Central memory CD8-positive, alpha-beta T cell (primary cell): ENCODE data around the gene ARHGEF40.

Experiments
- ATAC-seq: fragments of 150-1000 bp; cut with Tn5 transposase; replicated peaks from 2 replicates; pipeline ENCODE4 v1.10.0; 2022; ENCODE audit warnings: mild to moderate bottlenecking, moderate FRiP score, moderate number of reproducible peaks; ENCODE audit not compliant: poor library complexity, severe bottlenecking; ENCODE audit errors: extremely low read depth
- DNase-seq, 2 donors: peaks; one replicate each; pipeline ENCODE4 v3.0.0; 2021; ENCODE audit warnings: low spot score in 2 of 2
- H3K27ac Mint-ChIP-seq: one replicate; pipeline ENCODE4 v1.8.0; 2022; ENCODE audit warnings: low read depth, mild to moderate bottlenecking, moderate library complexity, mixed read lengths
- H3K27me3 Mint-ChIP-seq: one replicate; pipeline ENCODE4 v1.8.0; 2022; ENCODE audit warnings: mixed read lengths
- H3K36me3 Mint-ChIP-seq: one replicate; pipeline ENCODE4 v1.8.0; 2022; ENCODE audit warnings: mild to moderate bottlenecking, moderate library complexity, mixed read lengths; ENCODE audit not compliant: insufficient read depth
- H3K4me1 Mint-ChIP-seq: one replicate; pipeline ENCODE4 v1.8.0; 2022; ENCODE audit warnings: mixed read lengths
- H3K4me3 Mint-ChIP-seq: one replicate; pipeline ENCODE4 v1.8.0; 2022; ENCODE audit warnings: mild to moderate bottlenecking, moderate library complexity, mixed read lengths
- H3K9me3 Mint-ChIP-seq: one replicate; pipeline ENCODE4 v1.8.0; 2022; ENCODE audit warnings: mixed read lengths

The ARHGEF40 gene

GRCh38 chr14:21084396-21084795 is 14.3 kb downstream of the ARHGEF40 start:
- Mint-ChIP-seq H3K36me3 (peaks cover 5% of the 10 kb centered on the region), H3K4me1 (peaks cover 30% of the 10 kb centered on the region), H3K27ac (peak overlapping the region; percentile 93), H3K9me3 (no peaks in the 10 kb centered on the region), H3K4me3 (no peak overlapping the region), H3K27me3 (peaks cover 11% of the 10 kb centered on the region)
- no peak for ATAC-seq
- no peak for DNase-seq

GRCh38 chr14:21084998-21085853 is 15.1 kb downstream of the ARHGEF40 start:
- peaks cover 33% of the 10 kb centered on the region for H3K4me1 Mint-ChIP-seq
- no peak overlapping the region for H3K4me3 Mint-ChIP-seq
- H3K9me3 Mint-ChIP-seq: no peaks in the 10 kb centered on the region
- ATAC-seq: no peak
- peak overlapping the region; percentile 93 for H3K27ac Mint-ChIP-seq
- peaks cover 5% of the 10 kb centered on the region for H3K27me3 Mint-ChIP-seq
- DNase-seq: no peak
- H3K36me3 Mint-ChIP-seq: peaks cover 6% of the 10 kb centered on the region

- Mint-ChIP-seq H3K4me3 (no peak overlapping the region), H3K4me1 (peaks cover 33% of the 10 kb centered on the region), H3K36me3 (peaks cover 9% of the 10 kb centered on the region), H3K27me3 (no peaks in the 10 kb centered on the region), H3K9me3 (no peaks in the 10 kb centered on the region), H3K27ac (peak overlapping the region; percentile 93)
- DNase-seq (no peak), ATAC-seq (no peak)
Observed at GRCh38 chr14:21086908-21087293, 16.8 kb downstream of the ARHGEF40 start.

- Mint-ChIP-seq H3K36me3 (peaks cover 9% of the 10 kb centered on the region), H3K4me3 (no peak overlapping the region), H3K27me3 (no peaks in the 10 kb centered on the region), H3K9me3 (no peaks in the 10 kb centered on the region), H3K4me1 (peaks cover 34% of the 10 kb centered on the region), H3K27ac (peak overlapping the region; percentile 93)
- ATAC-seq: peak; percentile 94
- DNase-seq: peak; percentile 41 to 78
Observed at GRCh38 chr14:21087294-21088091, 17.4 kb downstream of the ARHGEF40 start.

- Mint-ChIP-seq H3K27ac (peak overlapping the region; percentile 93), H3K4me3 (no peak overlapping the region), H3K4me1 (peaks cover 42% of the 10 kb centered on the region), H3K9me3 (no peaks in the 10 kb centered on the region), H3K36me3 (peaks cover 9% of the 10 kb centered on the region), H3K27me3 (no peaks in the 10 kb centered on the region)
- ATAC-seq (no peak), DNase-seq (no peak)
Observed at GRCh38 chr14:21088687-21089086, 18.6 kb downstream of the ARHGEF40 start.

- Mint-ChIP-seq H3K4me3 (no peak overlapping the region), H3K4me1 (peaks cover 42% of the 10 kb centered on the region), H3K27me3 (no peaks in the 10 kb centered on the region), H3K36me3 (peaks cover 9% of the 10 kb centered on the region), H3K9me3 (no peaks in the 10 kb centered on the region), H3K27ac (peak overlapping the region; percentile 93)
- DNase-seq (no peak), ATAC-seq (no peak)
Observed at GRCh38 chr14:21089271-21089670, 19.2 kb downstream of the ARHGEF40 start.

GRCh38 chr14:21089877-21090193 is 19.7 kb downstream of the ARHGEF40 start:
- H3K27me3 Mint-ChIP-seq: no peaks in the 10 kb centered on the region
- peaks cover 9% of the 10 kb centered on the region for H3K36me3 Mint-ChIP-seq
- H3K4me3 Mint-ChIP-seq: no peak overlapping the region
- peaks cover 42% of the 10 kb centered on the region for H3K4me1 Mint-ChIP-seq
- DNase-seq: no peak
- ATAC-seq: no peak
- no peaks in the 10 kb centered on the region for H3K9me3 Mint-ChIP-seq
- H3K27ac Mint-ChIP-seq: peak overlapping the region; percentile 93

- Mint-ChIP-seq H3K27me3 (no peaks in the 10 kb centered on the region), H3K27ac (peak overlapping the region; percentile 93), H3K9me3 (no peaks in the 10 kb centered on the region), H3K4me1 (peaks cover 42% of the 10 kb centered on the region), H3K4me3 (no peak overlapping the region), H3K36me3 (peaks cover 9% of the 10 kb centered on the region)
- no peak for ATAC-seq
- DNase-seq: no peak
Observed at GRCh38 chr14:21090194-21090939, 20.3 kb downstream of the ARHGEF40 start.

GRCh38 chr14:21090940-21091663 is 21.0 kb downstream of the ARHGEF40 start:
- H3K9me3 Mint-ChIP-seq: no peaks in the 10 kb centered on the region
- H3K36me3 Mint-ChIP-seq: peaks cover 9% of the 10 kb centered on the region
- H3K27ac Mint-ChIP-seq: peak overlapping the region; percentile 19
- DNase-seq: no peak
- H3K4me1 Mint-ChIP-seq: peaks cover 37% of the 10 kb centered on the region
- no peak overlapping the region for H3K4me3 Mint-ChIP-seq
- no peak for ATAC-seq
- H3K27me3 Mint-ChIP-seq: no peaks in the 10 kb centered on the region

- no peaks in the 10 kb centered on the region for H3K27me3 Mint-ChIP-seq
- H3K4me1 Mint-ChIP-seq: peaks cover 31% of the 10 kb centered on the region
- DNase-seq: no peak
- H3K36me3 Mint-ChIP-seq: peaks cover 9% of the 10 kb centered on the region
- H3K4me3 Mint-ChIP-seq: no peak overlapping the region
- peak overlapping the region; percentile 19 for H3K27ac Mint-ChIP-seq
- no peak for ATAC-seq
- H3K9me3 Mint-ChIP-seq: no peaks in the 10 kb centered on the region
Observed at GRCh38 chr14:21091821-21092272, 21.7 kb downstream of the ARHGEF40 start.

- no peaks in the 10 kb centered on the region for H3K27me3 Mint-ChIP-seq
- H3K9me3 Mint-ChIP-seq: no peaks in the 10 kb centered on the region
- H3K4me1 Mint-ChIP-seq: peaks cover 27% of the 10 kb centered on the region
- peaks cover 6% of the 10 kb centered on the region for H3K36me3 Mint-ChIP-seq
- peak overlapping the region; percentile 68 for H3K27ac Mint-ChIP-seq
- no peak overlapping the region for H3K4me3 Mint-ChIP-seq
- DNase-seq (peak; percentile 88 to 97), ATAC-seq (peak; percentile 63)
Observed at GRCh38 chr14:21092273-21093011, 22.3 kb downstream of the ARHGEF40 start.
